Stimulated activated naive CD8-positive, alpha-beta T cell treated with anti-CD3 and anti-CD28 coated beads, Interleukin-15, Interleukin-2, amounts not matched to agents 100 U/mL and 50 U/mL, for 24 hours (primary cell): ENCODE results near the gene ZNF185.

Source experiments
- ATAC-seq: fragments of 150-1000 bp; cut with Tn5 transposase; one replicate; pipeline ENCODE4 v1.10.0; 2021
- DNase-seq: peaks from one replicate; pipeline ENCODE4 v3.0.0; 2021

Gene ZNF185

DNA sequence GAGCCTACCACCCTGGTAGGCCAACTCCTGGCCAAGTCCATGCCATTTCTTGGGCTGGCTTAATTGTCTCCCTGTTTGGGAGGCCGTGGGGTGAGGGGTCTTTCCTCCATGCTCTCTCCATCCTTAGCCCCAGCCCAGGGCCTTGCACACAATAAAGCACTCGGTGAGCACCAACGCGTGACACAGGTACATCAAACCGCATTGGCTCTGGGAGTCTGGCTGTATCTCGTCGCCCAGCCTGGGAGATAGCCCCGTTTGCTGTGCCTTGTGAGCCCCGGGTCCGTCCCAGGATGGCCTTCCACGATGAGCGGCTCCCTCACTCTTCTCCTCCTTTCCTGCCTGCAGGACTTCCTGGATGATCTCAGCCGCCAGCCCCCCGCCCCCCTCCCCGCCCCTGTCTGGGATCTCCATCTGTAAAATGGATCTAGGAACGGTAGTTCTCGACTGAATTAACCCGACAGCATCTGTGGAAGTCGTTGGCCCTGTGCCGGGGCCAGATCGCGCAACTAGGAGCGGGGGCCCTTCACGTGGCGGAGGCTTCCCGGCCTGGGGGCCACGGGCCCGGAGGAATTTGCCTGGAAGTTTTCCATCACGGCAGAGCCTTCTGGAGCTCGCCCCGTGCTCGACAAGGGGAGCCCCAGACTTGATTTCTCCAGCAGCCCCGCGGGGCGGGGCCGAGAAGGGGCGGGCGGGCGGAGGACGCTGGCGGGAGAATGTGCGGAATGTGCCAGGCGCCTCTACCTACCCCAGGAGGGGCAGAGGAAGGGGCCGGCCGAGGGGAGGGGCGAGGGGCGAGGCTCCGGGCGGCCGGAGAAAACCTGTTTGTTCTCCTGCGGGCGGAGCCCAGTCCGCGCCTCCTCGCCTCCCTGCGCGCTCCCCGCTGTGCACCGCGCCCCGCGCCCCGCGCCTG is at the start of gene ZNF185:
TSS of gene ZNF185 (plus strand) at position 846 of the 910 bp plus-strand sequence. CDS start 16,423 bp downstream, outside the sequence.
- ATAC-seq (no peak), DNase-seq (no peak)

- ATAC-seq (no peak), DNase-seq (no peak)
Measured at GRCh38 chrX:152850465-152850864, 47.4 kb upstream of the ZNF185 start.

- DNase-seq (no peak), ATAC-seq (no peak)
Measured at GRCh38 chrX:152853986-152854385, 43.9 kb upstream of the ZNF185 start.

DNA sequence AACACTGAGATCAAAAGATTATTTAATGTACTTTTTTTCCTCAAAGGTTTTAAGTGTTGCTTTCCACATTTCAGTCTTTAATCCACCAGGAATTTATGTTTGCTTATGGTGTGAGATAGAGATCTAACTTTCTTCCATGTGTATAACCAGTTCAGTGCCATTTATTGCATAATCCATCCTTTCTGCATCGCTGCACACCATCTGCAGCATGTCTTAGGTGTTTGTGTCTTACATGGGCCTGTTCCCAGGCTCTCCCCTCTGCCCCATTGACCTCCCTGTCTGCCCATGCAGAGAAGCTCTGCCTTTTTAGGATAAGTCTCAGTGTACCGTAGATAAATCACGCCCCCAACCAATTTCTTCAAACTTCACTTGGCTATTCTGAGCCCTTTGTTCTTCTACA is 36.8 kb upstream of the ZNF185 start:
- no peak for ATAC-seq
- no peak for DNase-seq

DNA sequence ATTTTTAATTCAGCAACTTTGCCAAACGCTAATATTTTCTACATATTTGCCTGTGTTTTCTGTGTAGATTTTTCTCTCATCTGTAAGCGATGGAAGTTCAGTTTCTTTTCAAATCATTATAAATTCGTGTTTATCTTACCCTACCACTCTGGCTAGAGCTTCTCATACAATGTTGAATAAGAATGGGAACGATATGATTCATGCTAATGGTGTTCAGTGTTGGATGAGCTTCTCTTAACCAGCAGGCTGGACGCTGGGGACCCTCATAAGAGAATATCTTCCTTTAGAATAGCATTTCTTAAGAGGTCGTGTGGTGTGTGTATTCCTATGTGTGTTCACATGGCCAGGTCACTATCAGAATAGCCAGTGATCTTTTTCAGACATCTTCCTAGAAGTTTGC is 36.0 kb upstream of the ZNF185 start:
- DNase-seq = no peak
- no peak for ATAC-seq

DNA sequence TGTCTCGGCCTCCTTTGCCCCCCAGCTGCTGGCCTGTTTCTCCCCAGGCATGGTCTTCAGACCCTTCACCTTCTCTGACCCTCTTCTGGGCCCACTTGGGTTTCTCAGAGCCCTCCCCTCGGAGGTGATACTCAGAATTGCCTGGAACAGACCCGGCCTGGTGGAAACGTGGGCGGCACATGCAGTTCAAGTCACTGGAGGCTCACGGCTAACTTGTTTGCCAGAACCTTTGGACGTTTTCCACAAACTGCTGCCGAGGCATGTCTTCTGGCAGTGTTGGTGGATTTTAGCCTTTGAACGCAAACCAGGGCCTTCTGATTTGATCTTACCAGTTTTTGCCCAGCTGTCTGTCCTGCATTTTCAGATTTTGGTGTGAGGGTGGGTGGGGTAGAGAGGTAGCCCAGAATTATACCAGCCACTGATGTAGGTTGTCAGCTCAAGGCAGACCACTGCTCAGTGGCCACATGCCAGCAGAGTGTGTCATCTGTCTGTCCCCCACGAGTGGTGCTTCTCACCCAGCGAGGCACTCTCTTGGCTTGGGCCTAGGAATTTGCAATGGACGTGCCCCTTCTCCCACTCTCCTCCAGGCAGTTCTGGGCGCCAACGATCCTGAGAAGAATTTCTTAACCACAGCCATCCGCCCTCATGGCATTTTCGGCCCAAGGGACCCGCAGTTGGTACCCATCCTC is 32.5 kb upstream of the ZNF185 start:
- no peak for DNase-seq
- no peak for ATAC-seq

DNA sequence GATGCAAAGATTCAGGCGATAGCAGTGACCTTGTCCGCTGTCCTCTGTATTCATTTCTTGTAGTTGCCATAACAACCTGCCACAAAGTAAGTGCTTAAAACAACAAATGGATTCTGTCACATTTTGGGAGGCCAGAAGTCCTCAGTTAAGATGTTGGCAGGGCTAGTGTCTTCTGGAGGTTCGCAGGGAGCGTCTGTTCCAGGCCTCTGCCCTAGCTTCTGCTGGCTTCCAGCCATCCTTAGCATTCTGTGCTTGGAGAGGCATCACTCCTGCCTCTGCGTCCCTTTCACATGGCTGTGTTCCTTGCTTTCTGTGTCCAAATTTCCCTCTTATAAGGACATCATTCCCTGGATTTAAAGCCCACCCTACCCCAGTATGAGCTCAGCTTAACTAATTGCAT is 31.5 kb upstream of the ZNF185 start:
- DNase-seq = no peak
- ATAC-seq = no peak

DNA sequence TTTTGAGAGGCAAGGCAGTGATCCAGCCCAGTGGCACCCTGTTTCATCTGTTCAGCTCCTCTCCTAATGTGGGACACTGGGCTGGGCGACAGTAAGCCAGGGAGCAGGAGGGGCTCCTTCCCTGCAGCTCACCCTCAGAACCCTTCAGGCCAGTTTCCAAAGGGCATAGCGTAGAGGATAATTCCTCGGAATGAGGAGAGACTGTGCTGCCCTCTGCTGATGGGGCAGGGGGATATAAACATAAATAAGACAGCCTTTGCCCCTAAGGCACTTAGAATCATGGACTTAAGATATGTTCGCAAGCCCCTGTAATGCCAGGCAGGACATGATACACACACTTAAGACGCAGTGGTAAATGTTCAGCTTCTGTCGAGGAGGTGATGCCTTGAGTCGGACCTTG is 27.9 kb upstream of the ZNF185 start:
- no peak for DNase-seq
- ATAC-seq = no peak

GRCh38 chrX:152871260-152871659 is 26.6 kb upstream of the ZNF185 start:
- ATAC-seq (no peak), DNase-seq (no peak)

GRCh38 chrX:152872522-152872921 is 25.3 kb upstream of the ZNF185 start:
- no peak for ATAC-seq
- no peak for DNase-seq

DNA sequence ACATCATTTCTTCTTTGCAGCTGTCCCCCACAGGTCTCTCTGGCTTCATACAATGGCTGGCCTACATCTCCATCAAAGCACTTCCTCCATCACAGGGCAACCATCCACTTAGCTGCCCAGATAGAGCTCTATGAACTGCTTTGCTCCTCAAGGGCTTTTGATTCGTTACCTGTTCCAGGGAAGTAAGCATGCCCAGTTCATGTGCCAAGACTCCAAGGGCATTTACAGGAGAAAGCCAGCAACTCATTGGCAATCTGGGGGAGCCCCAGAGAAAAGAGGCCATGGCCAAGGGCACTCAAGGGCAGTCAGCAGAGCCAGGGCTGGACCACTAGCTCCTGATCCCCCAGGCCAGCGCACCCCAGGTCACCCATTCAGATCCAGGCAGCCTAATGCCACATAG is 24.5 kb upstream of the ZNF185 start:
- ATAC-seq = no peak
- no peak for DNase-seq

- ATAC-seq = no peak
Measured at GRCh38 chrX:152876931-152877840, 20.7 kb upstream of the ZNF185 start.

DNA sequence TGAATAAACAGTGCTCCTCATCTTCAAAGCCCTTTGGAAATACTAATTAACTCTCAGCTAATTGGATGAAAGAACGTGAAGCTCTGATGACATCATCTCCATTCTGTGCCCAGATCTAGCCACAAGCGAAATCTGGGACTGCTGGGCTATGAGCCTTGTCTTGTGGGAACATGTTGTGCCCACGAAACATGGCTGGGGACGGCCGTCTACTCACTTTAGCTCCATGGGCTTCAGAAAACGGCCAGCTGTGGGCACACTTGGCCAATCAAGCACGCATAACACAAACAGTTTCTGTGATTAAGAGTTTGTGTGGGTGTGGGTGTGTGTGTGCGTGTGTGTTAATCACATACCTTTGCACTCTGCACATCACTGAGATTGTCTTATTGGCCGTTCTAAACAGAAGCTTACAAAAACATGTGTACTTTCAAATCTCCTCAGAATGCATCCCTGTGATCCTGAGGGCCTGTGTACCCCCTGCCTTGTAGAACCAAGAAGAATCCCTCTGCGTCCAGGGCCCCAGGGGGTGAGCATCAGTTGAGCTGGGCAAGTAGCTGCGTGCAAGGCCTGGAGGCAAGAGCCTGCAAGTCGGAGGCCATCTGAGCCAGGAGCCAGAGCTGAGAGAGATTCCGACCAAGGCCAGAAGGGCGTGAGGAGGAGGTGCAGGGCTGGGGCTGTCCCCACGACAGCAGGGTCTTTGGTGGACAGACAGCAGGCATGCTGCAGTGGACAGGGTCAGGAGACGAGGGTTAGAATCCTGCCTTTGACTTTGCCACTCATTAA is 18.7 kb upstream of the ZNF185 start:
- DNase-seq (no peak), ATAC-seq (no peak)

More at GRCh38 chrX:152876931-152877840, 20.7 kb upstream of the ZNF185 start:
- no peak for DNase-seq

GRCh38 chrX:152881289-152881688 is 16.6 kb upstream of the ZNF185 start:
- DNase-seq = no peak
- ATAC-seq = no peak

DNA sequence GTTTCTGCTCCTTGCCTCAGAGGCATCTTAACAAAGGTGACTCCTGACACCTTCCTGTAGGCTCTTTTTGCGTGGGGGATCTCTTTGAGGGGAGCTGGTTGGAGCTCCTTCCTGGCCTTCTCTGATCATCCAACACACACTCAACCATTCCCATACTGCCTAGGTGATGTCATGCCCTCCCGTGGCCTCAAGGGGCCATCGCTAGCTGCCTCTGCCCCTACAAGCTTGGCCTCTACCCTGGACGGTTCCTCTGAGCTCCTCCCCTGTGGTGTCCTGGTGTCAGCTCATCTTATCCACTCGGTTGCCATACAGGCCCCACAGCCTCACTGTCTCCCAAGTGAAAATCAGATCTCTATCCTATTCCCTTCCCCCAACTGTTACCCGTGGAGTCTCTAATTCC is 13.7 kb upstream of the ZNF185 start:
- DNase-seq = no peak
- no peak for ATAC-seq

DNA sequence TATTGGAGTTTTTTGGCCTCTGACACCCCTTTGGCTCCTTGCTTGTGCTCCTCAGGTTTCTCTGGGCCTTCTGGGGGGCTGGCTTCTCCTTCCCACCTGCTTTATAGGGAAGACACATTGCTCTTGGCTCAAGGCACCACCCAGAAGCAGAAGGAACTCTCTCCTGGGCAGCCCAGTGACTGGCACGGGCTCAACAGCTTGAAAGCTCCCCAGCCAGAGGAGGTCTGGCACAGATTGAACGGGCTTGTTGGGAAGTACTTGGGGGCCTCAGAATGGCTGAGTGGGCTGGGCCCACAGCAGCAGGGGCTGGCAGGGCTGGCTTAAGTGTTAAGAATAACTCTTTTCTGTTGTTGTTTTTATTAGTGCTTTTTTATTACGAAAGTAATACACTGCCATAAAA is 11.2 kb upstream of the ZNF185 start:
- DNase-seq = no peak

GRCh38 chrX:152892499-152892898 is 5.4 kb upstream of the ZNF185 start:
- DNase-seq (no peak), ATAC-seq (no peak)

More for the DNA sequence above, 11.2 kb upstream of the ZNF185 start:
- no peak for ATAC-seq

DNA sequence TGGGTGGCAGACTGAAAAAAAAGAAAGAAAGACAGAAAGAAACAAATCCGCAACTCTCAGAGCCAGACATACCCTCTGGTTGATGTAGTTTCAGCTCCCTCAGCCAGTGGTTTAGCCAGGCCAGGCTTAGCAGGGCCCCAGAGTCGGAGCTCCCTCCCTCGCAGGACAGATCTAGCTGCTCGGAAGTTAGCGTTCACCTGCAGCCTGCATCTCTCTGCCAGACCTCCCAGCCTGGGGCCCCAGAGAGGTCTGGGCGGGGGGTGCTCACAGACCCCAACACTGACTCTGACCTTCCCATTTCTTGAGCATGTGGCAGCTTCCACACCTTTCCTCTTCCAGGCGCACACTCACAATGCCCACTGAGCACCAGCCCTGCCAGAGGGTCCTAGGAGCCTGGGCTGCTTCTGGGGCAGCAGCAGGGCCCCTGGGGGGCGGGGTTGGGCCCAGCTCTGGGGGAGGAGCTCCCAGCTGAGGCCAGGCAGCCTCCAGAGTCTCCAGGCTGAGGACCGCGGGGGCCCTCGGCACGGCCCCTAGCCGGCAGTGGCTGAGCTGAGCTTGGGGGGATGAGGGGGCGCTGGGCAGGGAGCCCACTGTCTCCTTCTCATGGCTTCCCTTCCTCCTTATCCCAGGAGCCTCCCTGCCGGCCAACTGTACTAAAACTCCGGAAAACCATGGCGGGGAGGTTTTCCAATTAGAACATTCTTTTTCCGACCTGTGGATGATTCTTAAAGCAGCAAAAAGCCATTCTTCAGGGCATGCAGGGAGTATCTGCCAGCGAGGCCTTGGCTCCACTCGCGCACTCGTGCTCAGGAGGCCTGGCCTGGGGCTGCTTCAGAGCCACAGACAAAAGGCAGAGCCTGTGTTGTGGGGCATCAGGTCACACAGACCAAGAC is 4.6 kb upstream of the ZNF185 start:
- ATAC-seq (no peak), DNase-seq (no peak)

DNA sequence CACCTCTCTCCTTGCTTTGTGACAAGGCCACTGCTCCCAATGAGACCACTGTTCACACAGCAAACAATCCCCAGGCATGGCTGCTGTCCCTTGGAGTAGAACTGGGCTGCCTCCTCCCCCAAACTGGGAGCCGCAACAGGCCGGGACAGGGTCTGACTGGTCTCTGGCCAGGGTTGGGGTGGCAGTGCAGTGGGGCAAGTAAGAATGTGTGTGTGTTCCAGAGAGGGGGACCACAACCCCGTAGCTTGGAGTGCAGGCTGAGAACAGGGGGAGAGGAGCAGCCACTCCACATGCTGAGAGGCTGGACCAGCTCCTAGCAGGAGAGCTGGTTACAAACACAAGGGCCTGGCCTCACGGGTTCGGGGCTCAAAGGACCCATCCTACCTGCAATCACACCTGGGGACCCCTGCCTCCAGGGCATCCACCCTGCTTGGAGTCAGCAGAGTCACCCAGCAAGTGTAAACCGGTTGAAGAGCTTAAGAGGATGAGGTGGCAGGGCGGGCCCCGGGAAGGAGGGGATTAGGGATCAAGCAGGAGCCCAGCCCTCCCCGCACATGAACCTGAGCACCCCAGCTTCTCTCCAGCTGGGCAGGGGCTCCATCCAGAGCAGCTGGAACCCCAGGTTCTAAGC is 3.8 kb upstream of the ZNF185 start:
- ATAC-seq = no peak
- no peak for DNase-seq

- ATAC-seq (no peak), DNase-seq (no peak)
Measured at GRCh38 chrX:152895121-152895520, 2.7 kb upstream of the ZNF185 start.
